GM19351 (cell line): ENCODE results near the gene ZBTB20.
A peak's percentile ranks its signal among the peaks of the same experiment; 100 is the strongest.
"Not testable (repeated sequence)": the region's sequence is repeated elsewhere in the genome, so short reads cannot be mapped to it uniquely, and the experiment has no call there.

ENCODE experiments used
- ATAC-seq: cut with Tn5 transposase; IDR thresholded peaks from one replicate; pipeline ENCODE4 v1.9.1; 2021; ENCODE audit warnings: mild to moderate bottlenecking, moderate library complexity; ENCODE audit not compliant: unreplicated experiment

The ZBTB20 gene

GRCh38 chr3:114686621-114687020, 460.5 kb downstream of the ZBTB20 start:
- no peak for ATAC-seq

DNA sequence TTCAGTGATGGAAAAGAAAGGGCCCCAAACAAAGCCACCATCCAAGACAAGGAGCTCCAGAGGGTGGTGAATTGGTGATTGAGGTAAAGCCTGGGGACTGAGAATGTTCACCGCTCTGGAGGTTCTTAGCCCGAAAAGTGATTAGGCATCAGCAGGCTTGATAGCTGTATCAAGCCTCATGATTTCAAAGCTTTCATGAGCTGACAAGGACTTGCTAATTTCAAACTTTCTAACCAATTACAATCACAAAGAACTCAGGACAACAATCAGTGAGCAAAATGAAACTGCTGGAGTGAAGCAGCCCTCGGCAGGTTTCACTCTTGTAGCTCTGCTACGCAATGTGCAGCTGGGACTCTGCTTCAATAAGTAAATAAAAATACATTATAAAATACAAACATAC, 461.9 kb downstream of the ZBTB20 start:
- no peak for ATAC-seq

GRCh38 chr3:114680299-114680698, 466.8 kb downstream of the ZBTB20 start:
- ATAC-seq: no peak

GRCh38 chr3:114679773-114680172, 467.3 kb downstream of the ZBTB20 start:
- not testable (repeated sequence) for ATAC-seq

DNA sequence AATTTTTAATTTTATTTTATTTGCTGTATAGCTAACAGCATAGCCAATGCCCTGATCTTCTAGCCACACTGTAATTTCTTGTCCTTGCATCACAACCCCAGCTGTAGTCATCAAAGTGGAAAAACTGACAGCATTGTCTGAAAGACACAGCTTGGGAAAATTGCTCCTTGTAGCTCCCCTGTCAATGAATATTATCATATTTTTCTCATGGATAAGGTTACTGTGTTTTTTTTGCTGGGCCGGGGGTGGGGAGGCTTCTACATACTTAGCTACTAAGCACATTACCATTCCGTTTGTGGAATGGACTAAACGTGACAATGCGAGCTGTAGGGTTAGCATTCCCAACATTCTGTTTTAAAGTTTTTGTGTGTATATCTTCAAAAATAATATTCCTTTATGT, 472.0 kb downstream of the ZBTB20 start:
- ATAC-seq: no peak

GRCh38 chr3:114674036-114674435, 473.1 kb downstream of the ZBTB20 start:
- ATAC-seq: no peak

DNA sequence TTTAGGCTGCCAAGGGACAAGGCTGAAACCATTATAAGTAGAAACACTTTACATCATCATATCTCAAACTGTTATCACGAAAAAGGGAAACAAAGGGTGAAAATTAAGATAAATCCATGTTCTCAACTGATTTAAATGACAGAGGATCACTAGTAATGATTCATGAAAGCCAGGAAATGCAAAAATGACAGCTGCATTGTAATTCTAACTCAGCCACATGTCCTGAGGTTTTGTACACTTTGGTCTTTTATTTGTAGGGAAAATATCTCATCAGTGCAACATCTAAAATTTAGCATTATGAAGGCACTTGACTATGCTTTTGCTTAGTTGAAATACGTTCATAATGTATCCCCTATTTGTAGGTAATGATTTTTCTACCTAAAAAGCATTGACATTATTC, 473.6 kb downstream of the ZBTB20 start:
- ATAC-seq: no peak

GRCh38 chr3:114672692-114673447, 474.2 kb downstream of the ZBTB20 start:
- ATAC-seq: no peak

DNA sequence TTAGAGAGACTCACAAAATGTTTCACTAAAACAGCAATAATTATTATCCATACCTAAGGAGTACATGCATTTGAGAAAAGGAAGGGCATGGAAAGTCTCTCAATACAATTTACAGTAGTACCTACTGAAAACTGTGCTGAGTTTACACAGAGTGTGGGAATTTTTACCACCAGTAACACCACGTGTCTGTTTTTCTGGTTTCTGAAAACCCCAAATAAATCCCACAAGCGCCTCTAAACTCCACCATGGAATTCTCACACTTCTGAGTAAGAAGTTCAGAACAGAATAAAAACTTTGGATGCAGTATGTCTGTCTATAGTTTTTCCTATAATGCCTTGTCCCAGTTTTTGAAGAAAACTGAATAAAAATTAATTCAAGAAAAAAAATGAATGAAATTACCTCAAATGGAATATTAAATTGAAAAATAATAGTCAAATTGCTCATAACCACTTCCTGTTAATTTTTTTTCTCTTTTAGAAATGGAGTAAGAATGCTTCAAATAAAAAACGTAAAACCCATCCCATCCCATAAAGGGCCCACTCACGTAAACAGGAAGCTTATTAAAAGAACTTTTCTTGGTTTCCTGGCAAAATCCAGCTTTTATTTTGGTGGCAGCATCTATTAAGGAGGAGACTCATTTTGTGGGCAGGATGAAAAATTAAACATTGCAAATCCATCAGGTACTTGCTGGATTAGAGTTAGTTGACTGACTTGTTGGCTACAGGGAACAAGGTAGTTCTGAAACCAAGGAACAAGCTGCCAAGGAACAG, 475.2 kb downstream of the ZBTB20 start:
- ATAC-seq: no peak

- ATAC-seq: no peak
Observed at GRCh38 chr3:114669614-114670013, 477.5 kb downstream of the ZBTB20 start.

DNA sequence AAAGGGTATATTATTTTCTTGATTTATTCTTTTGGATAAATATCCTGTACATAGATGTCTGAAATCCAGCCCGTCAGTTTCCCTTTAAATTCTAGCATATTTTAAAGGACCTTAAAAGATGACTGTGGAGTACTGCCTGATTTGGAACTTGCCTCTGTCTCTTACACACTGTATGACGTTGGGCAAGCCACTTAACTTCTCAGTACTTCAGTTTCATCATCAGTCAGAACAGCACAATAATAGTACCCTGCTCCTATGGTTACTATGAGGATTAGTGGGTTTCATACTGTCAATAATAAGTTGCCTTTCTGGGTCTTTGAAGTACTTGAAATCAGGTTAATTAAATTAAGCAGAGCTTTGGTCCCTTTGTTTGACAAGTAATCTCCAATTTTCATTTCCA, 479.0 kb downstream of the ZBTB20 start:
- peak; percentile 58 for ATAC-seq

DNA sequence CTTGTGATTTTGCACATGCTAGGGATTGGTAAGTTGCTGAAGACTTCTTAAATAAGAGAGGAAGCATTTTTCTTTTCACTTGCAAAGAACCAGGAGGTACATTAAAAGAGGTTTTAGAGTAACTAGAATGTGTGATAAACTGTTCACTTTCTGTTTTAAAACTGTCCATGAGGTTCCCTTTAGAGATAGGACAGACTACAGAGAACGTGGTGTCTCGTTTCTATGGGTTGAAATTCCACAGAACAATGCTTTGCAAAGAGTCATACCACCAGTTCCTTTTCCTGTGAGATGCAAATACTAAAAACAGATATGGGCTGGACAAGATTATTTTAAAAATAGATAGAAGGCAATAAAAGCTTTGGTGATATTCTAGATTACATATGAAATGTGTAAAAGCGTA, 480.5 kb downstream of the ZBTB20 start:
- no peak for ATAC-seq

DNA sequence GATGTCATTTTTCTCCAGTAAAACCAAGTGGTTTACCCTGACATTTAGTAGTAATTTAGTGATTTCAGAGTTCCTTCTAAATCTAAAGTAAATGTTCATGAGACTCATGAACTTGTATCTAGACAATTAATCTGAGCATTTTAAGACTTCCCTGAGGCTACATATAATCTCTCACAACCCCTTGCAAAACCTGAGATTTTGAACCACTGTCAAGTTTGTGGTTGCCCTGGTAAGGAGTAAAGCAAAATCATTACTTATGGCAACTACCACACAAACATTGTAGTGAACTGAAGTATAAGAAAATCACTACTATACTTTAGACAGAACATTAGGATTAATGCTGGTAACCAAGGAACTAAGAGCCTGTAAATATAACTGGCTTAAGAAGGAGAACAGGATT, 483.1 kb downstream of the ZBTB20 start:
- ATAC-seq: no peak

GRCh38 chr3:114660808-114661207, 486.3 kb downstream of the ZBTB20 start:
- ATAC-seq: no peak

DNA sequence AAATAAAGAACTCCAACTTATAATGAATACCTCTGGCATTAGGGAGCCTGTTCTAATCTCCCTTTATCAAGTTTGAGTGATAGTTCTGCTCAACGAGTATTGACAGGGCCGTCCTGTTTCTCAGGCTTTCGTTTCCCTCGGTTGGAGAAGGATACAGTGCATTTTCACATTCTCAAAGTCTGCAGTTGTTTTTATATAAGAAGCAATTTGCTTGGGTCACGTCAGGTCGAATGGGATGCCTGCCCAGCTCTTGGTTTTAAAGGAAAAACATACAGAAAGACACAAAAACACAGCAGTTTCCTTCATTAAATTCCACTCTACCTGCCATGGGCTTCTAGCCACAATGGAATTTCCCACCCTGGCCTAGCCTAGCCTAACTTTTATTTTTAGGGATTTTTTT, 487.0 kb downstream of the ZBTB20 start:
- no peak for ATAC-seq

DNA sequence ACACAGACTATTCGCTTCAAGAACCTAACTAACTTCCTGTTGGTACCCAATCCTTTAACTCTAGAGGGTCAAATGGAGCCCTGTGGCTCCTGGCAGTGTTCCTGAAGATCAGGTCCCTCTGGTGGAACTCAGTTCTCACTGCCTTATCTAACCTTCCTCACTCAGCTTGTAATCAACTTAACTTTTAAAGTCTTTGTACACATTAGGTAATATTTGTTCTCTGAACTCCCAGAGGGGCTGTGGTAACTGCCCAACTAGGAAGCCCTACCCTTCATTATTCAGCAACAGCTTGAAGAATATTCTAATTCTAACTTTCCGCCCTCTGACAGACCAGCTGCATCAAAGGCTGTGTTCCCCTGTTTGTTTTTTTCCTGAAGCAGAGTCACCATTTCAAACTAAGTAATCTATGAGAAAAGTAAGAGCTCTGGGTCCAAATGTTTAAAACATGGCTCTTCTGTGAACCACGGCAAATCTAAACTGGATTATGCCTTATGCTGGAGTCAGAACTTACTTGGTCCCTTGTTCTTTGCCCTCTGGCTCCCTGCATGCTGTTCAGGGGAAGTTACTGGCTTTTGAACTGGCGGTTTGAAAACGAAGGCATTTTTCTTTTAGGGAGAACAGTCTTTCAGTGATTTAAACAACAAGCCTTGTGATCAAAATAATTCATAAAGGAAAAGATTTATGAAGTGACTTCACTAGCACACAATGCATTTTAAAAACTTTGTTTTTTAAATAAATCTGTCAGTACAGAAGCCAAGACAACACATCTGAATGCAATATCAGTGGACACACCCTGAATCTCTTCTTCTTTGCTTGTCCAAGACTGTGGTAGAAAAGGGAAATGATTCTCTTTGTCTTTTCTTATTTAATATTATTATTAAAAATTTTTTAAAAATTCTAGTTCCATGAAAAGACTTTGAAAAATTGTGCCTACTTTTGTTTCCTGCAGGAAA, 487.7 kb downstream of the ZBTB20 start:
- ATAC-seq: no peak

DNA sequence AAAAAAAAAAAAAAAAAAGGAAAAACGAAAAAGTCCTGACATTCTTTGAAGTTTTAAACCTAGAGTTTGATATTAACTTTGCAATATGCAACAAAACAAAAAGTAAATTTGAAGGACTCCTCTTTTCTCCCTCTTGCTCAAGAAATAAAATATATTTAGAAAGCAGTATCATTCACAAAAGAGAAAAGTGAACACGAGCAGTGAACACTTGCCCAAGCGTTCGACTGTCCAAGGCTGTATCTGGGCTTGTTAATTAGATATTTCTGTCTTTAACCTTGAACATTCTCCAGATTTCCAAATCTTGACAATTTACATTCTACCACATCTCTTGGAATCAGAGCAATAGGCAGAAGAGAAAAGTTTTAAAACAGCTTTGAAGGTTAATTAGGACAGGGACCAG, 495.5 kb downstream of the ZBTB20 start:
- no peak for ATAC-seq

GRCh38 chr3:114650808-114651207, 496.3 kb downstream of the ZBTB20 start:
- ATAC-seq: no peak

GRCh38 chr3:114649331-114649730, 497.8 kb downstream of the ZBTB20 start:
- ATAC-seq: no peak

DNA sequence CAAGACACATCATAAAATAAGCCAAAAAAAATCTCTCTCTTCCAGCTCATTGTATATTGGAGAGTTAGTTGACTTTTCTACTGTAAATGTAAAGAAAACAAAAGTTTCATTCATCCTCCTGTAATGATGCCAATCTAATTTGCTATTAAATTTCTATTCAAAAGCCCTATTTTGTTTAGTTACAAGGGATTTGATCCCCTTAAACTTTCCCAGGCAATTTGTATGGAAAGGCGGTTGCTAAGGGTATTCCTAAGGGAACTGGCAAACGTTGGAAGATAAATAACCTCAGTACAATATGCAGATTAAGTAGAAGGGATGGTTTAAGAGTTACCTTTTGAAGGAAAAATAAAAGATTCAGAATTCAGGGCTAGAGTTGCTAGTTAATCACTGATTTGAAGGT, 500.6 kb downstream of the ZBTB20 start:
- ATAC-seq: no peak

DNA sequence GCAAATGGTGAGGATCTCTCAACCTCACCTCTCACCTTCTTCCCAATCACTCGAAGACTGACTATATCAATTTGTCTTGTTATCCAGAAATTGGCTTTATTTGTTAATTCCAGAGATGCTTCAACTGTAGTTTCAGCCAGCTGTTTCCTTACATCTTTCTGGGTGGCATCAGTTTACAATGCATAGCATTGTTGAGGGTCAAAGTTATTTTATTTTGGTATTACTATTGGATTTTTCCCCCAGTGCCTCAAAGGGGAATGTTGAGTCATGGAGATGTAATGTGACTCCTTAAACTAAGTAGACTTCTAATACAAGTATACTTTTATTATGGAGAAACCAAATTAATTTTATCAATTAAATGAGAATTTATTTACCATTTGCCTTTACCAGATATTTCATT, 501.7 kb downstream of the ZBTB20 start:
- ATAC-seq: no peak
